ENCODE results near the gene SLC4A2. TPM values are rescaled to one million over a fixed set of nuclear protein-coding genes. Genes with fewer than 3 reads are reported as not detected.
A peak's percentile ranks its signal among the peaks of the same experiment; 100 is the strongest.

Gene SLC4A2
- total RNA-seq, 6 experiments from 2014 or later: 153 to 188 (median 164) TPM

GRCh38 chr7:151070574-151070960 is 11.2 kb downstream of the SLC4A2 start:
- Mint-ChIP-seq H3K27ac (no peak overlapping the region), H3K36me3 (ENCODE audit: low read depth) (peaks cover 18% of the 10 kb centered on the region; the same call in 1 of the 2 replicates), H3K4me1 (ENCODE audit: low read depth) (peaks cover 9% of the 10 kb centered on the region; the same call in 1 of the 2 replicates), H3K9me3 (no peaks in the 10 kb centered on the region), H3K4me3 (no peak overlapping the region), H3K27me3 (ENCODE audit: insufficient read depth) (peaks cover 1% of the 10 kb centered on the region; the same call in 1 of the 2 replicates)
- TF ChIP-seq, protein P1, sequence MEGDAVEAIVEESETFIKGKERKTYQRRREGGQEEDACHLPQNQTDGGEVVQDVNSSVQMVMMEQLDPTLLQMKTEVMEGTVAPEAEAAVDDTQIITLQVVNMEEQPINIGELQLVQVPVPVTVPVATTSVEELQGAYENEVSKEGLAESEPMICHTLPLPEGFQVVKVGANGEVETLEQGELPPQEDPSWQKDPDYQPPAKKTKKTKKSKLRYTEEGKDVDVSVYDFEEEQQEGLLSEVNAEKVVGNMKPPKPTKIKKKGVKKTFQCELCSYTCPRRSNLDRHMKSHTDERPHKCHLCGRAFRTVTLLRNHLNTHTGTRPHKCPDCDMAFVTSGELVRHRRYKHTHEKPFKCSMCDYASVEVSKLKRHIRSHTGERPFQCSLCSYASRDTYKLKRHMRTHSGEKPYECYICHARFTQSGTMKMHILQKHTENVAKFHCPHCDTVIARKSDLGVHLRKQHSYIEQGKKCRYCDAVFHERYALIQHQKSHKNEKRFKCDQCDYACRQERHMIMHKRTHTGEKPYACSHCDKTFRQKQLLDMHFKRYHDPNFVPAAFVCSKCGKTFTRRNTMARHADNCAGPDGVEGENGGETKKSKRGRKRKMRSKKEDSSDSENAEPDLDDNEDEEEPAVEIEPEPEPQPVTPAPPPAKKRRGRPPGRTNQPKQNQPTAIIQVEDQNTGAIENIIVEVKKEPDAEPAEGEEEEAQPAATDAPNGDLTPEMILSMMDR (IDR thresholded peaks at IDR 0.05): no peak
- no peak for DNase-seq

DNA sequence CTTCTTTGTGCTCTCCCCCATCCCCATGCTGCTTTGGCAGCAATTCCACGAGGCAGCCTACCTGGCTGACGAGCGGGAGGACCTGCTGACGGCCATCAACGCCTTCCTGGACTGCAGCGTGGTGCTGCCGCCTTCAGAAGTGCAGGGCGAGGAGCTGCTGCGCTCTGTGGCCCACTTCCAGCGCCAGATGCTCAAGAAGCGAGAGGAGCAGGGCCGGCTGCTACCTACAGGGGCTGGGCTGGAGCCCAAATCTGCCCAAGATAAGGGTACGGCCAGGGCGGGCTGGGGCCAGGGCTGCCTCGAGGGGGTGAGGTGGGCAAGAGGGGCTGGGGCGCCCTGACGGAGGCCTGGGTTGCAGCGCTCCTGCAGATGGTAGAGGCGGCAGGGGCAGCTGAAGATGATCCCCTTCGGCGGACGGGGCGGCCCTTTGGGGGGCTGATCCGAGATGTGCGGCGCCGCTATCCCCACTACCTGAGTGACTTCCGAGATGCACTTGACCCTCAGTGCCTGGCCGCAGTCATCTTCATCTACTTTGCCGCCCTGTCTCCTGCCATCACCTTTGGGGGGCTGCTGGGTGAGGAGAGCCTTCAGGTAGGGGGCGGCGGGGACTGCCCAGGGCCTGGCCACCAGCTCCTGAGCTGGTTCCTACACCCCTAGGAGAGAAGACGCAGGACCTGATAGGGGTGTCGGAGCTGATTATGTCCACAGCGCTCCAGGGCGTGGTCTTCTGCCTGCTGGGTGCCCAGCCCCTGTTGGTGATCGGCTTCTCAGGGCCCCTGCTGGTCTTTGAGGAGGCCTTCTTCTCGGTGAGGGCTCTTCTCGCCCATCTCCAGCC is 11.9 kb downstream of the SLC4A2 start:
- no peak for DNase-seq
- Mint-ChIP-seq H3K27me3 (ENCODE audit: insufficient read depth) (peaks cover 1% of the 10 kb centered on the region; the same call in 1 of the 2 replicates), H3K36me3 (ENCODE audit: low read depth) (peaks cover 25% of the 10 kb centered on the region; the same call in 1 of the 2 replicates), H3K27ac (no peak overlapping the region), H3K4me1 (ENCODE audit: low read depth) (peaks cover 9% of the 10 kb centered on the region; the same call in 1 of the 2 replicates), H3K9me3 (no peaks in the 10 kb centered on the region), H3K4me3 (no peak overlapping the region)
- TF ChIP-seq, protein P1 (IDR thresholded peaks at IDR 0.05): no peak

DNA sequence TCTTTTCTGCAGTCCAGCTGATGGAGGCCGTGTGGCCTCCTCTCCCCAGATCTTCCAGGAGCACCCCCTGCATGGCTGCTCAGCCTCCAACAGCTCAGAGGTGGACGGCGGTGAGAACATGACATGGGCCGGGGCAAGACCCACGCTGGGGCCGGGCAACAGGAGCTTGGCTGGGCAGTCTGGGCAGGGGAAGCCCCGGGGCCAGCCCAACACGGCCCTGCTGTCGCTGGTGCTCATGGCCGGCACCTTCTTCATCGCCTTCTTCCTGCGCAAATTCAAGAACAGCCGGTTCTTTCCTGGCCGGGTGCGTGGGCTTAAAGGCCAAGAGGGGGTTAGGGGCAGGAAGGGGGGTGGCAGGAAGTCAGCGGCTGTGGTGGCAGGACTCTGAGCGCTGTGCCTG is 14.6 kb downstream of the SLC4A2 start:
- no peak for DNase-seq
- Mint-ChIP-seq H3K36me3 (ENCODE audit: low read depth) (peaks cover 19% of the 10 kb centered on the region; the same call in 1 of the 2 replicates), H3K4me1 (ENCODE audit: low read depth) (peaks cover 13% of the 10 kb centered on the region), H3K9me3 (no peaks in the 10 kb centered on the region), H3K4me3 (no peak overlapping the region), H3K27ac (peak overlapping the region; percentile 48; the same call in 1 of the 2 replicates), H3K27me3 (ENCODE audit: insufficient read depth) (no peaks in the 10 kb centered on the region; the same call in 1 of the 2 replicates)
- TF ChIP-seq, protein P1 (IDR thresholded peaks at IDR 0.05): no peak

DNA sequence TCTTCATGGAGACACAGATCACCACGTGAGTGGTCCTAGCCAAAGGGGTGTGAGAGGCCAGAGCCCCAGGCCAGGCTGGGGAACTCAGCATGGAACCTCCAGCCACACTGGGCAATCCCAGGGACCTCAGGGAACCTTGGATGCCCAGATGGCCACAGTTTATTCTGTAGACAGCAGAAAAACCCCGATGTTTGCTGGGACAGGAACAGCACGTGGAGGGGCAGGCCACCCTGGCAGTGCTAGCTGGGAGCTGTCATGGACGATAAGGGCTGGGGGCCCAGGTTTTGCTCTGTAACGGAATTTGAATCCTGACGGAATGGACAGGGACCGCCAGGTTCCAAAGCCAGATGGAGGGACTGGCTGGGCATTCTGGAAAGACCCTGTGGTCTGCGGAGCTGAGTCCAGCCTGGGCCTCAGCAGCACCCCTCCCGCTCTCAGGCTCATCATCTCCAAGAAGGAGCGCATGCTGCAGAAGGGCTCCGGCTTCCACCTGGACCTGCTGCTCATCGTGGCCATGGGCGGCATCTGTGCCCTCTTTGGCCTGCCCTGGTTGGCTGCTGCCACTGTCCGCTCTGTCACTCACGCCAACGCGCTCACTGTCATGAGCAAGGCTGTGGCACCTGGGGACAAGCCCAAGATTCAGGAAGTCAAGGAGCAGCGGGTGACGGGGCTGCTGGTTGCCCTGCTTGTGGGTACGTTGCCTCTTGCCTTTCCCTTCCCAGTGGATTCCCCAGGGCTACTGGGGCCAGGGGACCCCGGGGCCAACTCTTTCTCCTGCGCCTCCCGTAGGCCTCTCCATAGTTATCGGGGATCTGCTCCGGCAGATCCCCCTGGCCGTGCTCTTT is 15.7 kb downstream of the SLC4A2 start:
- H3K4me1 Mint-ChIP-seq (ENCODE audit: low read depth): peaks cover 22% of the 10 kb centered on the region
- peaks cover 19% of the 10 kb centered on the region; the same call in 1 of the 2 replicates for H3K36me3 Mint-ChIP-seq (ENCODE audit: low read depth)
- peaks cover 2% of the 10 kb centered on the region for H3K27me3 Mint-ChIP-seq (ENCODE audit: insufficient read depth)
- no peak overlapping the region for H3K27ac Mint-ChIP-seq
- H3K4me3 Mint-ChIP-seq: no peak overlapping the region
- no peak for DNase-seq
- TF ChIP-seq, protein P1 (IDR thresholded peaks at IDR 0.05): no peak
- H3K9me3 Mint-ChIP-seq: no peaks in the 10 kb centered on the region

DNA sequence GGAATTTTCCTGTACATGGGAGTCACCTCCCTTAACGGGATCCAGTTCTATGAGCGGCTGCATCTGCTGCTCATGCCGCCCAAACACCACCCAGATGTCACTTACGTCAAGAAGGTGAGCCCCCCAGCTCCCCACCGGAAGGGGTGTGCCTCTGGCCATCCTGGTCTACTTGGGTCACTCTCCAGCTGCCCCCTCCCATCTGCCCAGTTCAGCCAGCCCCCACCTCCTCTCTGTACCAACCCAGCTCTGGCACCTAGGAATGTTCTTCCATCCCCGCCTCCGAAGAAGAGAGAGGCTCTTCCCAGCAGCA is 16.2 kb downstream of the SLC4A2 start:
- Mint-ChIP-seq H3K4me1 (ENCODE audit: low read depth) (peaks cover 23% of the 10 kb centered on the region), H3K36me3 (ENCODE audit: low read depth) (peaks cover 19% of the 10 kb centered on the region; the same call in 1 of the 2 replicates), H3K4me3 (no peak overlapping the region), H3K9me3 (no peaks in the 10 kb centered on the region), H3K27me3 (ENCODE audit: insufficient read depth) (peaks cover 3% of the 10 kb centered on the region), H3K27ac (no peak overlapping the region)
- no peak for DNase-seq
- TF ChIP-seq, protein P1 (IDR thresholded peaks at IDR 0.05): no peak

Measured in HFFc6 (cell line).